ENCODE results near the gene SNX21. TPM values are rescaled to one million over a fixed set of nuclear protein-coding genes. Genes with fewer than 3 reads are reported as not detected.

The SNX21 gene
- total and polyA plus RNA-seq, 2 donors (not counting 1 experiment from before 2014, with no cell fraction given) = 2.2 to 2.4 TPM

- Mint-ChIP-seq H3K27ac (peak within 1 kb of the TSS; percentile 90), H3K4me3 (peak within 1 kb of the TSS; percentile 91), H3K4me1 (peaks cover 33% of the 10 kb centered on the region), H3K9me3 (ENCODE audit: insufficient read depth) (no peaks in the 10 kb centered on the region), H3K27me3 (no peaks in the 10 kb centered on the region)
- 1% methylated on average over 19 of the region's 23 CpGs for WGBS (ENCODE audit: insufficient coverage)
- Histone ChIP-seq H3K4me3 (ENCODE audit: control extremely low read depth in 1 of 5, extremely low read depth in 1 of 5, insufficient read depth in 1 of 5, low read depth in 2 of 5, low read length in 4 of 5) (peak within 1 kb of the TSS; percentile 76 to 96 (median 86)), H3K9me3 (ENCODE audit: control extremely low read depth in 1 of 3, control insufficient read depth in 2 of 3, insufficient read depth in 1 of 3, low read length in 2 of 3) (no peaks in the 10 kb centered on the region), H3K4me1 (ENCODE audit: control insufficient read depth in 2 of 2, insufficient read depth in 2 of 2, low read length in 2 of 2) (peaks cover 3 to 19% of the 10 kb centered on the region in 2 donors), H3K79me2 (ENCODE audit: control insufficient read depth, insufficient read depth, low read length) (peaks cover 36% of the 10 kb centered on the region), H3K27ac (ENCODE audit: low read length in 2 of 2) (peak within 1 kb of the TSS; percentile 82 to 89), H2AFZ (ENCODE audit: insufficient read depth, low read depth, low read length, poor library complexity, severe bottlenecking) (peak within 1 kb of the TSS; percentile 80), H3K36me3 (replicated peaks in 1 of 2; ENCODE audit: control extremely low read depth in 1 of 2, control insufficient read depth in 1 of 2, extremely low read depth in 1 of 2, insufficient read depth in 2 of 2, low read length in 1 of 2) (peaks cover 2 to 47% of the 10 kb centered on the region in 2 experiments), H3K9ac (ENCODE audit: low read length) (peak within 1 kb of the TSS; percentile 88), H3K4me2 (replicated peaks; ENCODE audit: low read depth, low read length, poor library complexity, severe bottlenecking) (peak within 1 kb of the TSS; percentile 79), H4K20me1 (ENCODE audit: control insufficient read depth, insufficient read depth, low read length, poor library complexity, severe bottlenecking) (no peaks in the 10 kb centered on the region), H3K27me3 (replicated peaks in 1 of 4; ENCODE audit: control extremely low read depth in 1 of 4, control insufficient read depth in 3 of 4, insufficient read depth in 4 of 4, low read length in 3 of 4) (no peaks in the 10 kb centered on the region)
- DNase-seq (peak; percentile 99), ATAC-seq (ENCODE audit: low read depth) (peak; percentile 99)
- CTCF ChIA-PET = interaction anchor here (0.8 to 2.5 kb wide), 7 partner anchors 9 to 89 kb away, joined by 3 to 11 read pairs (median 3); partner anchors contain the start of gene NEURL2
- intact Hi-C loops (cut with micrococcal nuclease) = loop anchor here (1.0 to 2.0 kb wide), 5 partner anchors 10 to 68 kb away; partner anchors contain the start of genes ACOT8, CTSA, NEURL2 and UBE2C
- POLR2A ChIA-PET = interaction anchor here (1.1 to 3.6 kb wide), 3 partner anchors 9 to 53 kb away, joined by 3 to 20 read pairs (median 19); partner anchors contain the start of genes CTSA, NEURL2 and PCIF1
- TF ChIP-seq EZH2 (IDR thresholded peaks at IDR 0.05; ENCODE audit: borderline replicate concordance, insufficient read depth, low read depth, low read length, poor library complexity, severe bottlenecking) (no peak), CTCF (IDR thresholded peaks at IDR 0.05) (no peak)
Measured at GRCh38 chr20:45880988-45881788, 47.6 kb downstream of the SNX21 start, which contains the start of gene ZSWIM1. Gene ZSWIM1 (plus strand): TSS chr20:45881227. CDS start chr20:45882593, 1,366 bp downstream.
